Activated T-cell treated with anti-CD3 and anti-CD28 coated beads, Interleukin-2, amount 50 U/mL, for 72 hours (primary cell): ENCODE measurements around the gene BID. TPM values are rescaled to one million over a fixed set of nuclear protein-coding genes. Genes with fewer than 3 reads are reported as not detected.

Experiments
- ATAC-seq, 2 donors: fragments of 150-1000 bp; cut with Tn5 transposase; replicated peaks in 1 of 2; 2 replicates each; pipeline ENCODE4 v1.10.0; 2021; ENCODE audit warnings: moderate library complexity in 2 of 2, mild to moderate bottlenecking in 1 of 2
- DNase-seq, 2 donors: peaks; one replicate each; pipeline ENCODE4 v3.0.0; 2021 to 2022; ENCODE audit warnings: mixed read lengths in 1 of 2
- H3K27ac Mint-ChIP-seq: one replicate; pipeline ENCODE4 v1.8.0; 2022; ENCODE audit warnings: mild to moderate bottlenecking, moderate library complexity, mixed read lengths
- H3K27me3 Mint-ChIP-seq: one replicate; pipeline ENCODE4 v1.8.0; 2022; ENCODE audit warnings: low read depth, mixed read lengths
- H3K36me3 Mint-ChIP-seq, 2 donors: one replicate each; pipeline ENCODE4 v1.8.0; 2022; ENCODE audit warnings: mixed read lengths in 2 of 2, mild to moderate bottlenecking in 1 of 2; ENCODE audit not compliant: insufficient read depth in 2 of 2
- H3K4me1 Mint-ChIP-seq: one replicate; pipeline ENCODE4 v1.8.0; 2022; ENCODE audit warnings: low read depth, mixed read lengths
- H3K4me3 Mint-ChIP-seq, 2 donors: one replicate each; pipeline ENCODE4 v1.8.0; 2022; ENCODE audit warnings: mild to moderate bottlenecking in 2 of 2, mixed read lengths in 2 of 2, moderate library complexity in 2 of 2
- H3K9me3 Mint-ChIP-seq, 2 donors: one replicate each; pipeline ENCODE4 v1.8.0; 2022; ENCODE audit warnings: mixed read lengths in 2 of 2
- total RNA-seq, 2 donors: library from RNA; stranded (reverse); gene quantifications; one replicate each; pipeline ENCODE4 v1.2.3, GENCODE V29; 2022

Gene BID
- total RNA-seq, 2 donors from 2014 or later = 7.7 to 11.6 TPM

GRCh38 chr22:17811119-17811518 is 36.9 kb upstream of the BID start:
- Mint-ChIP-seq H3K27me3 (no peaks in the 10 kb centered on the region), H3K4me3 (no peak overlapping the region), H3K36me3 (peaks cover 0 to 4% of the 10 kb centered on the region in 2 donors), H3K9me3 (no peaks in the 10 kb centered on the region), H3K4me1 (no peaks in the 10 kb centered on the region), H3K27ac (no peak overlapping the region)
- ATAC-seq (no peak), DNase-seq (no peak)

DNA sequence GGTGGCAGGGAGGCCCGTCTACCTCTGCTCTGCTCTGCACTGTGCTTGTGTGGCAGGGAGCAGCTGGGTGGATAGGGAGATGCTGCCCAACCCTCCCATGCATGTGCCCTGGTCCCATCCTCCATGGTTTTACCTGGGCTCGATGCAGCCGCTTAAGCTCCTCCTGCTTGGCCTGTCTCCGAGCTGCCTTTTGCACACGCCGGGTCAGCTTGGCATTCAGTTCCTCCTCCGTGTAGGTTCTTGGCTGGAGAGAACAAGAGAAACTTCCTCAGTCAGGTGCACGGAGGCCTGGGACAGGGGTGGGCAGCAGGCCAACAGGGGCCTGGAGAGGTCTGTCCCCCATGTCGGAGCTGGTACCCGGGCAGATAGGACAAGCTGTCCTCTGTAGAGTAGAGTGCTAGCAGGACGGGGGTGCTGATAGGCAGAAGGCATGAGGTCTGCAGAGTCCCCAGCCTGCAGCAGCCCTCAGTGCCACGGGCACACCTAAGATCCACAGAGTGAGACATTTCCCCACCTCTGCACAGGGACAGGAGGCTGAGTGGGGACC is 36.4 kb upstream of the BID start:
- no peak for ATAC-seq
- H3K27ac Mint-ChIP-seq = no peak overlapping the region
- H3K27me3 Mint-ChIP-seq = no peaks in the 10 kb centered on the region
- no peaks in the 10 kb centered on the region for H3K9me3 Mint-ChIP-seq
- H3K36me3 Mint-ChIP-seq = peaks cover 0 to 3% of the 10 kb centered on the region in 2 donors
- no peak for DNase-seq
- no peaks in the 10 kb centered on the region for H3K4me1 Mint-ChIP-seq
- no peak overlapping the region for H3K4me3 Mint-ChIP-seq

GRCh38 chr22:17808693-17809403 is 34.6 kb upstream of the BID start:
- DNase-seq (no peak), ATAC-seq (no peak)
- Mint-ChIP-seq H3K36me3 (peaks cover 0 to 2% of the 10 kb centered on the region in 2 donors), H3K9me3 (no peaks in the 10 kb centered on the region), H3K27ac (no peak overlapping the region), H3K27me3 (no peaks in the 10 kb centered on the region), H3K4me1 (no peaks in the 10 kb centered on the region), H3K4me3 (no peak overlapping the region)

GRCh38 chr22:17807578-17808410 is 33.5 kb upstream of the BID start:
- ATAC-seq (no peak), DNase-seq (no peak)
- Mint-ChIP-seq H3K36me3 (peaks cover 0 to 2% of the 10 kb centered on the region in 2 donors), H3K4me3 (no peak overlapping the region), H3K27ac (no peak overlapping the region), H3K27me3 (no peaks in the 10 kb centered on the region), H3K4me1 (no peaks in the 10 kb centered on the region), H3K9me3 (no peaks in the 10 kb centered on the region)

GRCh38 chr22:17807086-17807485 is 32.8 kb upstream of the BID start:
- no peaks in the 10 kb centered on the region for H3K9me3 Mint-ChIP-seq

GRCh38 chr22:17806437-17806836 is 32.2 kb upstream of the BID start:
- no peak for ATAC-seq
- Mint-ChIP-seq H3K4me1 (no peaks in the 10 kb centered on the region), H3K36me3 (peaks cover 0 to 2% of the 10 kb centered on the region in 2 donors), H3K9me3 (no peaks in the 10 kb centered on the region), H3K27ac (no peak overlapping the region), H3K4me3 (no peak overlapping the region), H3K27me3 (no peaks in the 10 kb centered on the region)
- DNase-seq = no peak

More at GRCh38 chr22:17807086-17807485, 32.8 kb upstream of the BID start:
- H3K27me3 Mint-ChIP-seq = no peaks in the 10 kb centered on the region
- no peak for DNase-seq
- no peak overlapping the region for H3K27ac Mint-ChIP-seq
- peaks cover 0 to 2% of the 10 kb centered on the region in 2 donors for H3K36me3 Mint-ChIP-seq
- H3K4me1 Mint-ChIP-seq = no peaks in the 10 kb centered on the region
- ATAC-seq = no peak
- H3K4me3 Mint-ChIP-seq = no peak overlapping the region

DNA sequence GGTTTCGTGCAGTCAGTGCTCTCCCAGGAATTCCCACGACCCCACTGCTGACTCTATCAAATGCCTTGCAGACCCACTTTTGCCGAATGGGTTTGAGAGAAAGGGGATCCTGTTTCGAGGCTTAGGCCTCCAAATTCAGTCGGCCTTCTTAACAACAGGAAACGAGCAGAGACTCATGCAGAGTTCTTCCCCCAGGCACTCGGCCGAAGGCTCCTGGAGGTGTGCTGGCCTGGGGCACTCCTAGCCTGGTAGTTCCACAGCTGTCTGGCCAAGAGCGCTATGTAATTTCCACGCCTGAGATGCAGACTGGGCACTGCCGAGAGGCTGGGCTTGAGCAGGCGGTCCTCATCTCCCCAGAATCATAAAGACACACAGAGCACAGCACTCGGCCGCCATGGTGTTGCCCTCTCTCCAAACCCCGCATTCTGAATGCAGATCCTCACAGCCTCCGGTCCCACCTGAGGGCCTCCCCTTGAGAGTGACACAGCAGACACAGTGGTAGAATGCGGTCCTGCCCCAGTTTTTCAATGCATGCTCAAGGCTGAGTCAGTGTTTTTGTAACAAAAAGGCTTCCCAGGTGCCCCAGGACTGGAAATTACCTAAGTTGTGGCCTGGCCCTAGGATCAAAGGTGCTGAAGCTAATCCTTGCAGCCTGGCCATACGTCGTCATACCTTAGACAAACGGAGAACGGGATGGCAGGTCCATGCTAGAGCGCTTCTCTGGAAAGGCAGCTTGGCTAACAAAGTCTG is 30.2 kb upstream of the BID start:
- Mint-ChIP-seq H3K4me3 (no peak overlapping the region), H3K27me3 (no peaks in the 10 kb centered on the region), H3K4me1 (peaks cover 5% of the 10 kb centered on the region), H3K36me3 (peaks cover 0 to 2% of the 10 kb centered on the region in 2 donors), H3K9me3 (no peaks in the 10 kb centered on the region), H3K27ac (no peak overlapping the region)
- no peak for DNase-seq
- ATAC-seq = no peak

- ATAC-seq = no peak
- H3K27ac Mint-ChIP-seq = no peak overlapping the region
- H3K4me1 Mint-ChIP-seq = peaks cover 5% of the 10 kb centered on the region
- H3K9me3 Mint-ChIP-seq = no peaks in the 10 kb centered on the region
- H3K36me3 Mint-ChIP-seq = no peaks in the 10 kb centered on the region
- H3K4me3 Mint-ChIP-seq = no peak overlapping the region
- no peaks in the 10 kb centered on the region for H3K27me3 Mint-ChIP-seq
- DNase-seq = no peak
Measured at GRCh38 chr22:17803609-17804270, 29.5 kb upstream of the BID start.

- H3K9me3 Mint-ChIP-seq = no peaks in the 10 kb centered on the region
- ATAC-seq (no peak), DNase-seq (no peak)
- no peak overlapping the region for H3K27ac Mint-ChIP-seq
- H3K36me3 Mint-ChIP-seq = no peaks in the 10 kb centered on the region
- H3K27me3 Mint-ChIP-seq = no peaks in the 10 kb centered on the region
- H3K4me1 Mint-ChIP-seq = peaks cover 9% of the 10 kb centered on the region
- no peak overlapping the region for H3K4me3 Mint-ChIP-seq
Measured at GRCh38 chr22:17802822-17803221, 28.6 kb upstream of the BID start.

- Mint-ChIP-seq H3K9me3 (no peaks in the 10 kb centered on the region), H3K27me3 (no peaks in the 10 kb centered on the region), H3K27ac (no peak overlapping the region), H3K4me3 (no peak overlapping the region), H3K36me3 (no peaks in the 10 kb centered on the region), H3K4me1 (peaks cover 9% of the 10 kb centered on the region)
- no peak for DNase-seq
- no peak for ATAC-seq
Measured at GRCh38 chr22:17802411-17802810, 28.1 kb upstream of the BID start.

GRCh38 chr22:17797721-17798559 is 23.7 kb upstream of the BID start:
- H3K27ac Mint-ChIP-seq = no peak overlapping the region
- no peaks in the 10 kb centered on the region for H3K27me3 Mint-ChIP-seq
- no peaks in the 10 kb centered on the region for H3K36me3 Mint-ChIP-seq
- H3K4me3 Mint-ChIP-seq = no peak overlapping the region
- H3K9me3 Mint-ChIP-seq = no peaks in the 10 kb centered on the region
- DNase-seq (no peak), ATAC-seq (no peak)
- H3K4me1 Mint-ChIP-seq = peaks cover 9% of the 10 kb centered on the region

DNA sequence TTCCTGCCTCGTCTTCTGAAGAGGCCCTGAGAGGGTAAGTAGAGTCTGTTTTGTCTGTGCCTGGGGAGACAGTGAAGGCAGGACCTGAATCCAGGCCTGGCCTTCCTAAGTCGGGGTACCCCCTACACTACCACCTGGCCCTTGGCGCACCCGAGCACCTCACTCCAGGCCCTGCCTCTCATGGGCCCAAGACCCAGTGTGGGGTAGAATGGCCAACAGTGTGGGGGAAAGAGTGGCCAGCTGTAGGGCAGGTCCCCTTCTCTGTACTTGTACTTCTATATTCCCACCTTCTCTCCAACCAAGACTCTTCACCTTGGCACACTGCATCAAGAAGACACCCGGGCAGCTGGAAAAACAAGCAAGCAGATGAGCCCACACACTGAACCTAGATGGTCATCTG is 22.4 kb upstream of the BID start:
- no peaks in the 10 kb centered on the region for H3K36me3 Mint-ChIP-seq
- DNase-seq (no peak), ATAC-seq (no peak)
- no peaks in the 10 kb centered on the region for H3K9me3 Mint-ChIP-seq
- H3K4me3 Mint-ChIP-seq = no peak overlapping the region
- H3K4me1 Mint-ChIP-seq = peaks cover 9% of the 10 kb centered on the region
- H3K27me3 Mint-ChIP-seq = no peaks in the 10 kb centered on the region
- H3K27ac Mint-ChIP-seq = no peak overlapping the region
